HG03432 (cell line): Measurements from ENCODE around the gene SNRPB2.
A peak's percentile ranks its signal among the peaks of the same experiment; 100 is the strongest.

Experiments used
- ATAC-seq: cut with Tn5 transposase; IDR thresholded peaks from one replicate; pipeline ENCODE4 v1.9.1; 2021; ENCODE audit warnings: mild to moderate bottlenecking, moderate library complexity; ENCODE audit not compliant: unreplicated experiment

Gene SNRPB2

DNA sequence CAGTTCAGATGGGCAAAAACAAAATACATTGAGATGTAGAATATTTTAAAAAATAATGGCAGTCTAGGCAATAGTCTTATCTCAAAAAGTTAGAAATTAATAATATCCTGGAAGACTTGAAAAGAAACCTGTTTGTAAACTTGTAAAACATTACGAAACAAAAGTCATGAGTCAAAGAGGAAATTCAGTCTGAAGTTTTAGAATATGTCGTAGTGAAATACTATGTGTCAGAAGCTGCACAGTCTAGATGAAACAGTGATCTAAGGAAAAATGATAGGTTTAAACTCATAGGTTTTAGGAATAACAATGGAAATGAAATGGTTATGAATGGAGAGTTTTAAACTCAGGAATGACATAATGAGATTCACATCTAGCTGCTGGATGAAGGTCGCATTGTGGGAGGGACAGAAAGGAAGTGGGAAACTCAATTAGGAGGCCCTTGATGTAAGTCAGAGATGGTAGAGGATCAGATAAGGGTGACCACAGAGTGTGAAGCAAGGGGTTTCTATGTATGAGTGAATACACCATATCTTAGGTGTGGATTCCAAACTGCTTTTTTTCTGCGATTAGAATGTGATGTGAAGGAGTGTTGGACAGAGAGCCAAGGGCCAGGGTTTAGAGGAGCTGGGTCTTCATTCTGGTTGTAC, 2.8 kb downstream of the SNRPB2 start:
- no peak for ATAC-seq

DNA sequence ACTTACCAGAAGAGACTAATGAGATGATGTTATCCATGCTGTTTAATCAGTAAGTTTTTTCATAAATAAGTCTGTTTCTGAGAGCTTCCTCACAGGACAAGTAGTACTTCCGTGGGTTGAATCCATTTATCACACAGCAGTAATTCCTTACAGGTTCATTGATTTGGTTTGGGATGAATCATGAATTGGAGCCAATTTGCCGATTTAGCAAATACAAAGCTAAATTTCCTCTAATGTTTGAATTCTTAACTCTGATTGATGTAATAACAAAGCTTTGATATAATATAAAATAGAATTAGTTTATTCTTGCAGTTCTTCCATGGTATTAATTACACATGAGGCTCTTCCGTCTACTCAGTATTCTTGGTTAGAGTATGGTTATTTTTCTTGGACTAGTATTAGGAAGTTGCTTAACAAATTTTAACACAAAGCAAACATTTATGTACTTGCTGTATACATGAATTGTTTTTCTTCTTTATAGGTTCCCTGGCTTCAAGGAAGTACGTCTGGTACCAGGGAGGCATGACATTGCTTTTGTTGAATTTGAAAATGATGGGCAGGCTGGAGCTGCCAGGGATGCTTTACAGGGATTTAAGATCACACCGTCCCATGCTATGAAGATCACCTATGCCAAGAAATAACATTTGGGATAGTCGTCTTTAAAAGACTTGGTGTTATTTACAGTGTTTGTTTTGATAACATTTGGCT, 10.7 kb downstream of the SNRPB2 start:
- no peak for ATAC-seq

DNA sequence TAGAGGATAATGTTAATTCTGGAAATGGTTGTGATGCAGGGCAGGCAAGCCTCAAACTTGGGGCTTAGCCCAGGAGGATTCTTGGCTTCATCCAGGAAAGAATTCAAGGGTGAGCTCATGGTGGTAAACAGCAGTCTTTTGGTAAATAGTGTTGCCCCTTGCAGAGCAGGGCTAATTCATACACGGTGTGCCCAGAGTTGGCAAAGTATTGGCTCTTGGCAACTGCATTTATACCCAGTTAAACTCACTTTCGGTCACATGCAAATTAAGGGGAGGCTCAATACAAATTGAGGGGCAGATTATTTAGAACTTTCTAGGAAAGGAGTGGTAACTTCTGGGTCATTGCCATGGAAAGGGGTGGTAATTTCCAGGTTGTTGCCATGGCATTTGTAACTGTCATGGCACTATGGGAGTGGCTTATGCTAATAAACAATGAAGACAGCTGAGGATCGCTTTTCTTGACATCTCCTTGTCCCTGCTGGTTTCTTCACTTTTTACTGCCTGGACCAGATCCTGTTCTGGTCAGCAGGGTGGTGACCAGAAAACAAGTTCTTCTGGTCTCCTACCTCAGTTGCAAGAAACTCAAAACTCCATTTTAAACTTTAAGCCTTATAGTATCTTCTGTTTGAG, 14.5 kb downstream of the SNRPB2 start:
- ATAC-seq = no peak

DNA sequence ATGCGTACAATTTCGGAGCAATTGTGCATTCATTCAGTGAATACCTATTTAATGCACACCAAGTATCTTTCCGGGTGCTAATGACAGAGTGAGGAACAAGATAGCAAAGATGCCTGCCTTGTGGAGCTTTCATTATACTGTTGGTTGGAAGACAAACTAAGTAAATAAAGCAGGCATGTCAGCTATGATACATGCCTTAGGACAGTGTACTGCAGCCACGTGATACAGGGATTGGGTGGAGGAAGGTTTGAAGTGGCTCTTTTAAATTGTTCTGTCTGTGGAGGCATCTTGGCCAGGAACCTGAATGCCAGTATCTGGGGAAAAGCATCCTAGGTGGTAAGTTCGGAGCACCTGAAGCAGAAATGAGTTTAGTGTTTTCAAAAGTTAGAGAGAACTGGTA, 15.4 kb downstream of the SNRPB2 start:
- ATAC-seq = no peak

DNA sequence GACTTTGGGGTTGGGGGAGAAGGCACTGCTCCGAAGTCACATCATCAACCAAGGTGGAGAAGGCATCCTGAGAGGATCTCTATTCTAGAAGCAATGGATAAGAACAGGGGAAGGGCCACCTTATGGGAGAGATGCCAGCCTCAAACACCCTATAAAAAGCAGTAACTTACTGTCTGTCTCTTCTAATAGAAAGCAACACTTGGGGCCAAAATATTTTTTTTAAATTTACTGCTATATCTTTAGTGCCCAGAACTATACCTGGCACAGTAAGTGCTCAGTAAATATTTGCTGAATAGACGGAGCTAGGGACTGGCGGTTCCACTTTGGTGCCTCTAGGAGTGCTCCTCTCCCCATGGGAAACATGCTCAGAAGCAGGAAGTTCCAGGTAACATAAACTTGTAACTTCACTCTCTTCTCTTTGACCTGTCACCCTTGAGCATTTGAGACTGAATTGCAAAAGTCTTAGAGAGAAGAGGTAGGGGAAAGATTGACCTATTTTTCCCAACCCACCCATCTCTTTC, 17.5 kb downstream of the SNRPB2 start:
- no peak for ATAC-seq

DNA sequence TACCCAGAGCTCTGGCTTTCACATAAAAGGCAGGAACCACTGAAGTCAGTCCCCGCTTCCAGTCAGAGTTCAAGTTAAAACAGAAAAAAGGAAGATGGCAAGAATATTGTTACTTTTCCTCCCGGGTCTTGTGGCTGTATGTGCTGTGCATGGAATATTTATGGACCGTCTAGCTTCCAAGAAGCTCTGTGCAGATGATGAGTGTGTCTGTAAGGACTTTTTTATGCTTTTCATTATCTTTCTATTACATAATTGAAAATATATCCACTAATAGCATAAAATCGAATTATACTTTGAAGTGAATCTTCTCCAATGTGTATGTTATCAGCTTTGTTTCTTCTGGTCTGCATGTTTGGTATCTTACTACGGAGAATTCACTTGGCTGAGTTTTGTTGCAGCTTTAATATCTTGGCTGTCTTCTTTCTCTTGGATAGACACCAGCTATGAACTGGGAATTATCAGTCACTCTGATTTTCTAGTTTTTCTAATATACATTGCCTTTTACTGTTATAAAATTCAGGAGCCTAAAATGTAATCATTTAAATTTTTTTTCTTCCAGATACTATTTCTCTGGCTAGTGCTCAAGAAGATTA, 18.6 kb downstream of the SNRPB2 start, which contains the start of gene OTOR:
Gene OTOR, plus strand, starts transcription at position 51 of the 593 bp plus-strand sequence. Its CDS starts 44 bp downstream, at position 95.
- ATAC-seq = no peak

DNA sequence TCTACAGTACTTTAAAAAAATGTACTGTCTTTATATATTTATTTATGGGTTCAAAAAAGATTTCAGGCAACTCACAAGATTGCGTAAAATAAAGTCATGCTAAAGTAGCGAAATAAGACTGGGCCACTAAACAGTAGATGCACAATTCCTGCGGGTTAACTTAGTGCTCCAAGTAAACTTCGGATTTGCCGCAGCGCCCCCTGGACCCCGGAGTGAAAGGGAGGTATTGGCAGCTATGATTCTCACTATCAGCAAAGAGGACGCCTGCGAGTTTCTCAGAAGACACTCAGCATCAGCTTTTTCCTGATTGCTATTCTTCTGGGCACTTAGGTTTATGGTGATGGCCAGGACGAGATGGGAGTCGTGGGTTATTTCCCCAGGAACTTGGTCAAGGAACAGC, 19.7 kb downstream of the SNRPB2 start:
- ATAC-seq = no peak

DNA sequence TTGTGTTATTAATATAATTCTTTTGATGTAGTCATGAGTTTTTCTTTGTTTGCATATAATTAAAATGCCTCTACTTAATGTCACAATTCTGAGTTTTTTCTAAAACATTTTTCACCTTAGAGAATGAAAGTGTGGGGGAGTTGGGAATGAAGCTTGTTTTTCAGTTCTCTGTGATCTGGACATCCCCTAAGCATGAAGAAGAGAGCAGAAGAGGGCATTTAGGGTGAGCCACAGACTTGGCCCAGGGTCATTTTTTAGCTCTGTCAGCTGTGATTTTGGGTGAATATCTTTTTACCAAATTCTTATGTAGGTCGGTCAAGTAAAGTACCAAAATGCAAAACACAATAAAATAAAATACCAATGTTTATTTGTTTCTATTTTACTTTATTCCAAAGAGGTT, 22.3 kb downstream of the SNRPB2 start:
- no peak for ATAC-seq

DNA sequence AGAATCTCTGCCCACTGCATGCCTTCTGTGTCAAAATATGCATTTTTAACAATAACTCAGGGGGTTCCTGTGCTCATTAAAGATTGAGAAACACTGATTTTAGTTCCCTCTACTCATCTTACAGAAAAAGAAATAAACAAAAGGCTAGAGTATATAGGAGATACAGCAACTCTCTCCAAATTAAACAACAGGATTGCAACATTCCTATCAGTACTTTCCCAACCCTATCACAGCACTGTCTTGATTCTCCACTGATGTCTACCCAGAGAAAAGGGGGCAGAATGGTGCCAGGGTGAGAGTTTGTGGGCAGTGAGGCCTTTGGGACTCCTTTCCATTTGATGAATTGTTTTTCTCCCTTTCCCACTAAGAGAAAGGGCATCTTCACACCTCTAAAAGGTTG, 23.1 kb downstream of the SNRPB2 start:
- ATAC-seq = no peak

DNA sequence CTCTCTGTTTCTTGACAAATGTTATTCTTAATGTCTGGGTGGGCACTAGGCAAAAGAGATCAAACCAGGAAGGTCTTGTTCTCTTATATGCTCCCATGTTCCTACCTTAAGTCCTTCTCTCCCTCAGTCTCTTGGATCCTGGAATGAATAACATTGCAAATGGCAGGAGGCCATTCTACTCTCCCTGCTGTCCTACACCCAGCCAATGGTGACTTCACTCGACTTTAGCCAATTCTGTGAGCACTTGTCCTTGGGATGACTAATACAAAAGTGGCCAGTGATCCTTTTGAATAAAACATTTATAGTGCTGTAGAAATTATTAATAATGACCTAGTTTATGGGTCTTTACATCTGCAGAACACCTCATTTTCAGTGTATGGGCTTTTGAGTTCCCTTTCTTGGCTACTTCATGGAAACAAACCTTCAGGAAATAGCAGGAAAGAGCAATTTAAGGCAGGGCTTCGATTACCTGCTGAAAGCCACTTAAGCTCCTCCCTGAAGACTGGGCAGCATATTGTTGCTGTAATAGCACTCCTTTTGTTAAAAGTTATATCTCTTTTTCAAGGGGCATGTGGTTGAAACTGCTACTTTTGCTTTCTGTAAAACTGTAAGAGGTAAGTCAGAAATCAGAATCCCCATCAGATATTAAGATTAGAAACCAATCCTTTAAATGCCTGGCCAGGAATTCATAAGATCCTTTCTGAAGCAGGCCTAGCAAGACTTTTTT, 28.8 kb downstream of the SNRPB2 start:
- peak; percentile 56 for ATAC-seq

DNA sequence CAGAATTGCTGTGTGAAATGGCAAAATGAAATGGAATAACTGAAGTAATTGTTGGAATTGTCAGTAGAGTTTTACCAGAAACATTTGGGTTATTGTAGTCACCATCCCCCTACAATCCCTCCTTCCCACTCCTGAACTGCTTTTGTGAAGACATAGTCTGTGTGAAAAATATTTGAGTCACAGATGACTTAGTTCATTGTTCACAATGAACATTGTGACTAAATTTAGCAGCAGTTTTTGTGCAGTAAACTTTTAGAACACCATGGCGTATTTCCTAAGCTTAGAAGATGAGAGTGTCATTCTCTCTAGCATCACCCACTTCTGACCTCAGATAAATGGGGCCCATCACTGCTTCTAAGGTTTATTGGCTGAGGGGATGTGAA, 29.3 kb downstream of the SNRPB2 start:
- peak; percentile 21 for ATAC-seq

DNA sequence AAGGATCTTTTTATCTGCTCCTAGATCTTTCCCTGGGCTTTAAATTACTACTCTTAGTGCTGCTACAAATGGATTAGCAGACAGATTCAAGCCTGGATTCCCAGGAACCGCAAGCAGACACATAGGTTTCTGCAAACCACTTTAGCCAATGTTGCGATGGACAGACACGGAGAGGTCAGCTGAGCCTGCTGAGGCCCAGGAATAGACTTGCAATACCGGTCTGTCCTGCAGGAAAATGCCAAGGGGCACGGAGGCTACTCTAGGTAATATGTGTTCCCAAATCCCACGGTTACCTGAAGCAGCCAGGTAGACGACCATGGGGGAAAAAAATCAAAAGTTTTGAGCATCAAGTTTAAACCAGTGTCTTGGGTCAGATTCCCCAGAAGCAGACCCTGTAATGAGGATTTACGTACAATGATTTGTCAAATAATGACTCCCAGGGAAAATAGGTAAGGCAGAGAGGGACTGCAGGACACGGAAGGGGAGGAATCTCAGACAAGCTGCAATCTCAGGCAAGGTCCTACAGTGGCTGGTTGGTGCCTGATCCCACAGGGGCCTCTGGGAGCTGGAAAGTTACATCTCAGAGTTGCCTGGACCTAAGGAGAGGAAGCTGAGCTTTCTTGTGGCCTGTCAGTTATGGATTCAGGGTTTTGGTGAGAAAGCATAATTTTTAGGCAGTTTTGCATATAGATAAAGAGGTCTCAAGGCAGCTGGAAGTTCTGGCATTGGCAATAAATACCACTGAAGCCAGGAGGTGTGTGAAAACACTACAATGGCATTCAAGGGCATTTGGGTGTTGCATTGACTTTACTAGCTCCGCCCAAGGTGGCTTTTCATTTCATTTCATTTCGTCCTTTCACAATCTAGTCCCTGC, 30.8 kb downstream of the SNRPB2 start:
- no peak for ATAC-seq

DNA sequence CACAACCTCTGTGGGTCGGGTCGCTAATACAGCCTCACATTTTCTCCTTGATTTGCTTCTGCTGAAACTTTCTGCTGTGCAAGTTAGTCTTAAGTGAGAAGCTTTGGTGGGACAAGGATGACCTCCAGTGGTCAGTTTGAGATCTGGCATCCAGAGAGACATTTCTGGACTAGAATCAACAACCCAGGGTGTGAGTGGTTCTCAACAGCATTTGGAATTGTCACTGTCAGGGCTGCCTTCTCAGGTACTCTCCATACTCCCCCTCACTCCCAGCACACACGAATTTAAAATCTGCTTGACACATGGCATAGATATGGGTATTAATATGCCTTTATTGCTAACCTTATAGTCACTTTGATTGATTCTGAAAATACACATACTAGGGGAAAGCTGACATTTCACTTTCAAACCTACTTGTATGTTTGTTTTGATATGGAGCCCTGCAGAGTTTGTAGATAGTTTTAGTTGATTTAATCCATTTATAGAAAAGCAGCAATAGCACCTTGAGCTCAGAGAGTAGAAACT, 31.5 kb downstream of the SNRPB2 start:
- ATAC-seq = peak; percentile 77

DNA sequence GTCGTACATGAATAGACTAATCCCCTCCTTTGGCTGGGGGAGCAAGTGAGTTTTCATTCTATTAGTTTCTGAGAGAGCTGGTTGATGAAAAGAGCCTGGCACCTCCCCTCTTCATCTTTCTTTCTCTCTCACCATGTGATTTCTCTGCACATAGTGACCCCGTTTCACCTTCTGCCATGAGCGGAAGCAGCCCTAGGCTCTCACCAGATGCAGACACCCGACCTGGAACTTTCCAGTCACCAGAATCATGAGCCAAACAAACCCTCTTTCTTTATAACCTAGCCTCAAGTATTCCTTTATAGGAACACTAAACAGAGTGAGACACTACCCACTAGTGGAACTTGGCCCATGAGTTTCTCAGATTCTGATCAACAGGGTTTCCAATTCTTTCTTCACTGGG, 34.7 kb downstream of the SNRPB2 start:
- ATAC-seq = no peak

DNA sequence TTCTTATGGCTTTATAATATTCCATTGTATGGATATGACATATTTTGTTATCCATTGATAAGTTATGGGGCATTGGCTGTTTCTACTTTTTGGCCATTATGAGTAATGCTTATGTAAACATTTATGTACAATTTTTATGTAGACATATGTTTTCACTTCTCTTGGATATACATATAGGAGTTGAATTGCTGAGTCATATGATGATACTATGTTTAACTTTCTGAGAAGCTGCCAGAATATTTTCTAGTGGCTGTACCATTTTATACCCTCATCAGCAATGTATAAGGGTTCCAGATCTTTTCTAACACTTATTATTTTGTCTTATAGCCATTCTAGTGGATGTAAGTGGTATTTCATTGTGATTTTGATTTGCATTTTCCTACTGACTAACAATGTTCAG, 41.4 kb downstream of the SNRPB2 start:
- ATAC-seq = no peak

DNA sequence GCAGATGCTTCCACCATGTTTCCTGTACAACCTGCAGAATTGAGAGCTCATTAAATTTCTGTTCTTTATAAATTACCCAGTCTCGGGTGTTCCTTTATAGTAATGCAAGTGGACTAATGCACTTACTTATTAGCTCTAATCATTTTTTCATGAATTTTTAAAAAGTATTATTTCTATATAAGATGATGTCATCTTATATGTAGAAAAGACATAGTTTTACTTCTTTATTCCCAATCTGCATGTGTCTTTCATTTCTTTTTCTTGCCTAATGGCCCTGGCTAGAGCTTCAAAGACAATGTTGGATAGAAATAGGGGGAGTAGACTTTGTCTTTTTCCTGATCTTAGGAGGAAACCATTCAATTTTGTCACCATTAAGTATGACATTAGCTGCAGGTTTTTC, 46.1 kb downstream of the SNRPB2 start:
- ATAC-seq = no peak

DNA sequence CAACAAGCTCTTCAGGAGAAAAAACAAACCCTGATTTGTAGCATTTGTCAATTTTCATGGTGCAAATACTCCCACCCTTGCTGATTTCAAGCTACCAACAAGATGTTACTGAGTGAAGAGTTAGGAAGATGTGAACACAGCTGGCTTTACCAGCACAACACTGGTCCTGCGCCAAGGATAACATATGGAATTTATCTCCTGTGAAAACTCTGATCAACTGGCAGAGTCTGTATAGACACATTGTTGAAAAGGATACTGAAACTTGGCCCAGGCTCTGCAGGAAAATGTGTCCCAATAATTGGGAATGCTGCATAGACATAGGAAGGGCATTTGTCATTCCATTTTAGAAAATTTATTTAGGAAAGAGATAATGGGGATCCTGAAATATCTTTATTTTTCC, 47.3 kb downstream of the SNRPB2 start:
- no peak for ATAC-seq

DNA sequence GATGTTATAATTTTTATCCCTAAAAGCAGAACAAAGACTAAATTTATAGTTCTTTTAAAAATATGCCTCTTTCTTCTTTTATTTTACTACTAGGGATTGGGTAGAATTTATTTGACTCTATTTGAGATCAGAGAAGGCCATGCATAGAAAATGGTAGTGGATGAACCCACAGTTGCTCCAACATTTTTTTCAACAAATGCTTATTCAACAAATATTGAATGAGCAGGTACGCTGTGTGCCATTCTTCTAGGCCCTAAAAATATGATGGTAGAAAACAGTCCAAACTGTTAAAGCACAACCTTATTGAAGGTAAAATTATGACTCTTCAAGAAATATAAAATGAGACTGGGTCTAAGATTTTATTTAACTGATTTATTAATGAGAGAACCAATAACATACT, 48.3 kb downstream of the SNRPB2 start:
- ATAC-seq = no peak

DNA sequence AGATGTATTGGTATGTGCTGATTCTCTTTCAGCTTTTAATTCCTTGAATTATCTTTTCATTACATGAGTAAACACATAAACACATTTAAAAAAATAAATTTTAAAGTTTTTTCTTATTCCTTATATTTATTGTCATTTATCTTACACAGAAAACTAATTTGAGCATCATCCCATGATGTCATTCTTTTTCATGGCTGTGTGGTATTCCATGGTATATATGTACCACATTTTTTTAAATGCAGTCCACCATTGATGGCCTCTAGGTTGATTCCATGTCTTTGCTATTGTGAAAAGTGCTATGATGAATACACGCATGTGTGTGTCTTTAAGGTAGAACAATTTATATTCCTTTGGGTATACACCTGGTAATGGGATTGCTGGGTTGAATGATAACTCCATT, 51.7 kb downstream of the SNRPB2 start:
- ATAC-seq = no peak

DNA sequence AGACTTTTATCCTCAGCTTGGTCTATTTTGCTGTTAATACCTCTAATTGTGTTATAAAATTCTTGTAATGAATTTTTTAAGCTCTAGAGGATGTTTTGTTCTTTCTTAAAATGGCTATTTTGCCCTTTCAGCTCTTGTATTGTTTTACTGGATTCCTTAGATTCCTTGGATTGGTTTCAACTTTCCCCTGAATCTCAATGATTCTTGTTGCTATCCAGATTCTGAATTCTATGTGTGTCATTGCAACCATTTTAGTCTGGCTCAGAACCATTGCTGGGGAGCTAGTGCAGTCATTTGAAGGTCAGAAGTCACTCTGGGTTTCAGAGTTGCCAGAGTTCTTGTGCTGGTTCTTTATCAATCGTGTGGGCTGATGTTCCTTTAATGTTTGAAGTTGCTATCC, 55.4 kb downstream of the SNRPB2 start:
- no peak for ATAC-seq
